NCI-H2107 treated with DMSO at 0.1 percent for 48 hours (cell line): ENCODE data around the gene TAC4.
"Not testable (repeated sequence)": the region's sequence is repeated elsewhere in the genome, so short reads cannot be mapped to it uniquely, and the experiment has no call there.

Source experiments
- DNase-seq: peaks from one replicate; lab custom pipeline; 2025; ENCODE audit not compliant: unreplicated experiment; lab: John Stamatoyannopoulos, UW

The TAC4 gene

DNA sequence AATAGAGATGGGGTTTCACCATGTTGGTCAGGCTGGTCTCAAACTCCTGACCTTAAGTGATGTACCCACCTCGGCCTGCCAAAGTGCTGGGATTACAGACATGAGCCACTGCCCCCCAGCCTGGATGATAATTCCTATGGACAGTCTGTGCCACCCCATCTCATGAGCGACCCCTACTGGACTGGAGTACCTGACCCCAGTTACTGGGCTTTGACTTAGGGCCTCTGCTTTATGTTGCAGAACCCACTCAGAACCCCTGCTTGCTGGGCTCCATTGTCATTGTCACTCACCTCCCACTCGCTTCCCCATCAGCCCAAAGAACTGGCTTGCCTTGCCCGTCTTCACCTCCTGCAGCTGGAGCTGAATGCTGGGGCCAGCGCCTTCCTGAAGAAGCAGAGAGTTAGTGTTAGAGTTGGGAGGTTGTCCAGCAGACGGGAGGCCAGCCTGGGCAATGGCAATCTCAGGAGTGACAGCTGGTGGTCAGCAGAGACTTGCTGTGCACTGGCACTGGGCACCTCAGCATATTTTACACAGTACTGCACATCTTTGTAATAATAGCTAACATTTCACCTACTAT lies 4.0 kb downstream of the TAC4 start:
- no peak for DNase-seq

- no peak for DNase-seq
Observed at GRCh38 chr17:49842846-49843245, 5.0 kb downstream of the TAC4 start.

GRCh38 chr17:49842371-49842770 lies 5.5 kb downstream of the TAC4 start:
- no peak for DNase-seq

GRCh38 chr17:49841548-49841947 lies 6.3 kb downstream of the TAC4 start:
- DNase-seq, result no peak

DNA sequence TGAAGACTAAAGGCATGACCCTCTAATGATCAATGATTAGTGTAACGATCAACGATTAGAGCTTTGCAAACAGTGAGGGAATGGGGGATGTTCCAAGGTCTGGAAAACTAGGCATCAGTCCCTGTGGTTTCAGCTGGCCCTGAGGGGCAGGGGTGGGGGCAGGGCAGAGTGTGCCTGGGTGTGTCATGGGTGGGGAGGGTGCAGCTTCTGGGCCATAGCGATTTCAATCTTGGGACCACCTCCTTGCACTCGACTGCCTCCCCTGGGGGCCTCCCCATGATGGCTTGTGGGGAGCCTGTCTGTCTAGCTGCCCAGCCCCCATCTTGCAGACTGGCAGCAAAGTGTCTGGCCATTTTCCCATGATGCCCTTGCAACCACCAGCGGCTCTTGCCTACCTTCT lies 8.4 kb downstream of the TAC4 start:
- DNase-seq, result no peak

- peak; percentile 36 for DNase-seq
Observed at GRCh38 chr17:49836111-49837030, 11.5 kb downstream of the TAC4 start.

DNA sequence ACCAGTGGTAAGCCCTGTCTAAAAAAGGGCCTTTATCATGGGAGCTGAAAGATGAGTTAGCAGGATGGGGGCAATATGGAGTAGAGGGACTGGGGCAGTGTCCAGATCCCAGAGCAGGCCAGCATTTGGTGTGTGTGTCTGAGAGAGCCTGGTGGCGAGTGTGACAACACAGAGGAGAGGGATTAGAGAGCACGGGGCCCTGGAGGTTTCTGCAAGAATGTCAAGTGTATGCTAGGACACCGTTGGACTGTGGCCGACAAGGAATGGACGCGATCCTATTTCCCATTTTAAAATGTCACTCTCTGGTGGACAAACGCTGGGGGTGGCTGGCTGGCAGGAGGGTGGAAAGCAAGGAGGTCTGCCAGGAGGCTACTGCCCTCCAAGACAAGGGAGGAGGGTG lies 12.4 kb downstream of the TAC4 start:
- no peak for DNase-seq

- no peak for DNase-seq
Observed at GRCh38 chr17:49834118-49834743, 13.6 kb downstream of the TAC4 start.

GRCh38 chr17:49832840-49833599 lies 14.8 kb downstream of the TAC4 start:
- no peak for DNase-seq

DNA sequence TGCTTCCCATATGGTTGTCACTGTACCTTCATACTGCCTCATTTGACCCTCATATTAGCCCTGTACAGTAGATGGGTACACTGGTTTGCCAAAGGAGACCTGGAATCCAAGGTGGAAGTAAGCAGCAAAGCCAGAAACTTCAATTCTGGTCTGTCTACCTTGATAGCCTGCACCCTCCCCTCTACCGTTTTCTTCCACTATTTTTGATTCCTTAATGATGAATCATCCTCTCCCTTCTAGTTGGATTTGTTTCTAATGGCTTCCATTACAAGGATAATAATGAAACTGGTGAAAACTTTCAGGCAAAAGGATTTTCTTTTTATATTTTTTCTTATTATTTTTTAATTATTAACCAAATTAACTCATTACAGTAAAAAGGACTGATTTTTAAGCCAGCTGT lies 17.3 kb downstream of the TAC4 start:
- no peak for DNase-seq

GRCh38 chr17:49829026-49829425 lies 18.8 kb downstream of the TAC4 start:
- DNase-seq, result no peak

GRCh38 chr17:49828325-49828724 lies 19.5 kb downstream of the TAC4 start:
- not testable (repeated sequence) for DNase-seq

GRCh38 chr17:49825645-49826044 lies 22.2 kb downstream of the TAC4 start:
- no peak for DNase-seq

DNA sequence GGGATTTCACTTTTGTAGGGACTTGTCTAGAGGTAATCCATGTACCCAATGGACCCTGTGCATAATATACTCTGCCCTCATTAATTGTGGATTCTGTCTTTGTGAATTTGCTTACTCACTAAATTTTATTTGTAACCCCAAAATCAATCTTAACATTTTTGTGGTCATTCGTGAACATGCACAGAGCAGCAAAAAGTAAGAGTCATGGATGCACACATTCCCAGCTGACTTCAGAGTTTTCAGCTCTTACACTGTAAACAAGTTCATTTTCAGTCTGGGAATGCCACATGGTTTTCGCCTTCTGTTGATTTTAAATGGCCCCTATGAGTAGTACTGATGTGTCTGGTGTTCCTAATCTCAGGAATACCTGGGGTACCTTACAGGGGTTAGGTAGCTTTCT lies 24.3 kb downstream of the TAC4 start:
- no peak for DNase-seq

DNA sequence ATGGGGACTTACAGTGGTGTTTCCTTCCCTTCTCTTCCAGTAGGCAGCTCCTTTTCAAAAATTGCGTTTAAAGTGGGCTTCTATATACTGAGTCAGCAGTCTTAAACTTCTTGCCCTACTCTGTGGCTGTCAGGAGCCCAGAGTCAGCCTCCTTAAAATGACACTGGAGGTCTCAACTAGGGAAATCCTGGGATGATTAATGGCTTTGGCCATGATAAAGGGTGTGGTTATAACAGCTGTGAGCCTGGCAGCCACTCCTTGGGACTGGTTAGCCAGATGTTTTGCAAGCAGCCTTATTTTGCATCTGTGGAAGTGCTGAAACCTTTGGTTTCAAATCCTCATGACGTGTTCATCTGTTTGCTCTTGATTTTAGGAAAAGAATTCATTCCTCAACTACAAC lies 25.0 kb downstream of the TAC4 start:
- no peak for DNase-seq

DNA sequence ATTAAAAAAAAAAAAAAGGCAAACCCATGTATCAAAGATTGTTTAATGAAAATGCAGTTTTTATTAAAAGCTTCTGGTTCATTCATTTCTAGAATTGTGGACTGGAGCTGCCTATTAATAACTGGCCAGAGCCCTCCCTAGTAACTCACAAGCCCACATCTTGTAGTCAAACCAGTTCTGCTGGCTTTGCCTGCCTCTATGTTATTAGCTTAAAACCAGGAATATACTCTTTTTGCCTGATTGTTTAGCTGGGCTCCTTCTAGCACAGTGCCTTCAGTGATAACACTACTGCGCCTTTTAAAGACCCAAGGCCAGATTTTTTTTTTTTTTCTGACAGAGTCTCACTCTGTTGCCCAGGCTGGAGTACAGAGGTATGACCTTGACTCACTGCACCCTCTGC lies 26.0 kb downstream of the TAC4 start:
- no peak for DNase-seq

DNA sequence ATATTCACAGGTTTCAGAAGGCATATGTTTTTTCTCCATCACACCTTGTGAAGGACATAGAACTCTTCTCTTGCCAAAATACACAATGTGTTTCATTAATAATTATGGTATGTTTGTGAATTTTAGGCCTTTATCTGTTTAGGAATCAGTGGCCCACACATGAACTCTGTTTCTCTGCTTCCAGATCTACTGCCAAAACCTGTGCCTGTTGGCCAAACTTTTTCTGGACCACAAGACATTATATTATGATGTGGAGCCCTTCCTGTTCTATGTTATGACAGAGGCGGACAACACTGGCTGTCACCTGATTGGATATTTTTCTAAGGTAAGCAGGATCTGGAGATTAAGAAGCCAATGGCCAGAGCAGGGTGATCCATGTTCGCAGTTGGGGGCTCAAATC lies 26.4 kb downstream of the TAC4 start:
- no peak for DNase-seq

- no peak for DNase-seq
Observed at GRCh38 chr17:49820773-49821172, 27.1 kb downstream of the TAC4 start.

DNA sequence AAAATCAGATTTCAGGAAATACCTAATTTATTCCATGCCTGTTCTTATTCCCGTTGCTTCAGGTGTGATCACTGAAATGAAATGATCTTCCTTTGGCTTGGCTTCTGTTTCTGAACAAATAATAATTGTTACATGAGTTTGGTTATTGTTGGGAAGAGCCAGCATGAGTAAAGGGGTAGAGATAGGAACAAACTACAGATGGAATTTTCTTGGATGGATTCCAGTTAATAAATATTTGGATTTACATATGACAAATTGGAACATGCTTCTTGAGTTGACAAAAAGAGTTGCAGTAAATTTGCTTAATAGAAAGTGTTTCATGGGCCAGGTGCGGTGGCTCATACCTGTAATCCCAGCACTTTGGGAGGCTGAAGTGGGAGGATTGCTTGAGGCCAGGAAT lies 28.2 kb downstream of the TAC4 start:
- DNase-seq, result no peak

DNA sequence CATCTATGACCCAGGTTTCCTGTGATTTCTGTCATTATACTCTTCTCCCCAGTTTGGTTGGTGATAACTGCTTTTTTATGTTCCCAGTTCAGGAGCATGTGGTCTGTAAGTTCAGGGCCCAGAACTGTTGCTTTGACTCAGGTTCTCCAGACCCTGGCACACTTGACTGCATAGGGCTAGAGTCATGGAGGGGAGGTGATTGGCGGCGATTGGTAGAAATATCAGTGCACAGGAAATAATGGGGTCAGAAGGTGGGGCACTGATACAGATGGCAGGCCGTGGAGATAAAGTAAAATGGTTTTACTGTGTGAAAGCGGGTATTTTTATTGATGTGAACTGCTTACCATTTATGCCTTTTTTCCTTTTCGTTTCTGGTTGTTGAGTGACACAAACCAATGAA lies 28.7 kb downstream of the TAC4 start:
- DNase-seq, result no peak

DNA sequence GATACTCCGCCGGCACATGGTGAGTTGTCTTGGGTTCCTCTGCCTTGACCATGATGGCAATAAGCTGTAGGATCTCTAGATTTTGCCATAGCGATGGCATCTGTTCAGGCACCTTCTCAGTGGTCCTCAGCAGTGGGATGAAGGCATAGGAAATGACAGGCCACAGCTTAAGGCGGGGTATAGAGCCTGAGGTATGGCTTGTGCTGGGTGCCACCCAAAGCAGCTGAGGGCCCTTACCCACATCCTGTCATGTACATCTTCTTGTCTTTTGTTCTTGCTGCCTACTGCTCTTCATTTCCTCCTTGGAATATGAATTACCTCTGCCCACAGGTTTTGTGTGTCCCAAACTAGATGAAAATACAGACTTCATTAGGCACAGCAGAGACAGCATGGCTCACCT lies 29.9 kb downstream of the TAC4 start:
- DNase-seq, result no peak
